Hepatocyte (in vitro differentiated cells): Measurements from ENCODE around the gene ARL6IP4. TPM values are rescaled to one million over a fixed set of nuclear protein-coding genes. Genes with fewer than 3 reads are reported as not detected.

Experiments
- DNase-seq: peaks from one replicate; pipeline ENCODE4 v3.0.0-alpha.2; 2016; ENCODE audit warnings: low spot score
- H2AFZ ChIP-seq: fragments of 200-600 bp; sonication (generic); 2 replicates; pipeline ENCODE4 v1.6.0; 2016; ENCODE audit warnings: antibody characterized with exemption, mild to moderate bottlenecking
- H3K27ac ChIP-seq: fragments of 200-600 bp; sonication (generic); 2 replicates; pipeline ENCODE4 v1.5.1; 2016; ENCODE audit warnings: mild to moderate bottlenecking
- H3K27me3 ChIP-seq: fragments of 200-600 bp; sonication (generic); 2 replicates; pipeline ENCODE4 v1.6.1; 2016
- H3K36me3 ChIP-seq: fragments of 200-600 bp; sonication (generic); replicated peaks from 2 replicates; pipeline ENCODE4 v1.5.1; 2016; ENCODE audit warnings: low read depth; ENCODE audit not compliant: insufficient read depth
- H3K4me1 ChIP-seq: fragments of 200-600 bp; sonication (generic); 2 replicates; pipeline ENCODE4 v1.5.1; 2016; ENCODE audit warnings: mild to moderate bottlenecking, moderate library complexity; ENCODE audit not compliant: insufficient read depth
- H3K4me2 ChIP-seq: fragments of 200-600 bp; sonication (generic); 2 replicates; pipeline ENCODE4 v1.6.0; 2016
- H3K4me3 ChIP-seq: fragments of 200-600 bp; sonication (generic); 2 replicates; pipeline ENCODE4 v1.5.1; 2016; ENCODE audit warnings: mild to moderate bottlenecking
- H3K79me2 ChIP-seq: fragments of 200-600 bp; sonication (generic); 2 replicates; pipeline ENCODE4 v1.6.0; 2017; ENCODE audit warnings: mild to moderate bottlenecking
- H3K9me2 ChIP-seq: fragments of 200-600 bp; sonication (generic); replicated peaks from 2 replicates; pipeline ENCODE4 v1.6.0; 2017; ENCODE audit warnings: mild to moderate bottlenecking; ENCODE audit not compliant: insufficient read depth
- H3K9me3 ChIP-seq: fragments of 200-600 bp; sonication (generic); 2 replicates; pipeline ENCODE4 v1.5.1; 2016; ENCODE audit warnings: low read depth, mild to moderate bottlenecking
- H4K20me1 ChIP-seq: fragments of 200-600 bp; sonication (generic); 2 replicates; pipeline ENCODE4 v1.6.0; 2016; ENCODE audit warnings: mild to moderate bottlenecking; ENCODE audit not compliant: insufficient read depth, poor library complexity, severe bottlenecking
- CTCF ChIP-seq: fragments of 200-600 bp; sonication (generic); IDR thresholded peaks from 2 replicates; pipeline ENCODE4 v1.5.1; 2016; ENCODE audit warnings: antibody characterized with exemption, mild to moderate bottlenecking; ENCODE audit not compliant: poor library complexity
- EZH2 ChIP-seq: fragments of 200-600 bp; sonication (generic); IDR thresholded peaks from 2 replicates; pipeline ENCODE4 v1.6.1; 2016; ENCODE audit warnings: antibody characterized with exemption, mild to moderate bottlenecking, borderline replicate concordance
- EZH2phosphoT487 ChIP-seq: fragments of 200-600 bp; sonication (generic); IDR thresholded peaks from one replicate; pipeline ENCODE4 v1.6.1; 2018; ENCODE audit warnings: antibody characterized with exemption, mild to moderate bottlenecking, low read depth, moderate library complexity; ENCODE audit not compliant: unreplicated experiment, severe bottlenecking
- WGBS: methylation state at CpG from one replicate; pipeline ENCODE4 v1.1.6; 2016; ENCODE audit warnings: low lambda C conversion rate; ENCODE audit errors: missing lambda C conversion rate; 5-methylcytosine and 5-hydroxymethylcytosine counted together
- polyA plus RNA-seq: library from polyadenylated mRNA; unstranded; fragments of >200 nt; fragmentation: Nextera tagmentation; extraction: Ambion mirVana; gene quantifications from 2 replicates; pipeline ENCODE4 v1.2.1, GENCODE V29; 2016
- total RNA-seq: library from RNA; depleted of rRNA; stranded (reverse); fragments of >200 nt; gene quantifications from 2 replicates; pipeline ENCODE4 v1.2.3, GENCODE V29; 2014

Gene ARL6IP4
- total and polyA plus RNA-seq, 2 experiments from 2014 or later = 138 to 248 TPM

- no peak for DNase-seq
- no peak overlapping the region for H3K4me3 ChIP-seq
- H4K20me1 ChIP-seq = no peaks in the 10 kb centered on the region
- WGBS = 94% methylated on average over 15 of the region's 15 CpGs
- no peaks in the 10 kb centered on the region for H3K27me3 ChIP-seq
- H3K4me1 ChIP-seq = peaks cover 25% of the 10 kb centered on the region
- no peaks in the 10 kb centered on the region for H3K9me2 ChIP-seq
- peaks cover 60% of the 10 kb centered on the region for H3K79me2 ChIP-seq
- no peaks in the 10 kb centered on the region for H3K9me3 ChIP-seq
- H3K27ac ChIP-seq = no peak overlapping the region
- TF ChIP-seq EZH2phosphoT487 = no peak
- TF ChIP-seq EZH2 = no peak
- TF ChIP-seq CTCF = no peak
- H3K36me3 ChIP-seq = no peaks in the 10 kb centered on the region
- no peak overlapping the region for H2AFZ ChIP-seq
- peak overlapping the region; percentile 87 for H3K4me2 ChIP-seq
These were observed 3.9 kb upstream of the ARL6IP4 start for GRCh38 chr12:122976648-122976975.

GRCh38 chr12:122977153-122977552, 3.3 kb upstream of the ARL6IP4 start:
- 96% methylated on average over 6 of the region's 6 CpGs for WGBS
- Histone ChIP-seq H3K4me1 (peaks cover 31% of the 10 kb centered on the region), H3K9me2 (no peaks in the 10 kb centered on the region), H2AFZ (no peak overlapping the region), H4K20me1 (no peaks in the 10 kb centered on the region), H3K4me3 (no peak overlapping the region), H3K79me2 (peaks cover 65% of the 10 kb centered on the region), H3K36me3 (no peaks in the 10 kb centered on the region), H3K4me2 (no peak overlapping the region), H3K27ac (no peak overlapping the region), H3K27me3 (no peaks in the 10 kb centered on the region), H3K9me3 (no peaks in the 10 kb centered on the region)
- TF ChIP-seq CTCF (no peak), EZH2phosphoT487 (no peak), EZH2 (no peak)
- DNase-seq = no peak

- Histone ChIP-seq H4K20me1 (no peaks in the 10 kb centered on the region), H3K4me1 (peaks cover 33% of the 10 kb centered on the region), H2AFZ (no peak overlapping the region), H3K4me2 (no peak overlapping the region), H3K36me3 (no peaks in the 10 kb centered on the region), H3K9me2 (no peaks in the 10 kb centered on the region), H3K9me3 (no peaks in the 10 kb centered on the region), H3K4me3 (no peak overlapping the region), H3K79me2 (peaks cover 70% of the 10 kb centered on the region), H3K27ac (no peak overlapping the region), H3K27me3 (no peaks in the 10 kb centered on the region)
- no peak for DNase-seq
- TF ChIP-seq EZH2phosphoT487 = no peak
- no peak for TF ChIP-seq CTCF
- no peak for TF ChIP-seq EZH2
- 95% methylated on average over 9 of the region's 9 CpGs for WGBS
These were observed 2.7 kb upstream of the ARL6IP4 start for GRCh38 chr12:122977655-122978392.

GRCh38 chr12:122978507-122978955, 1.9 kb upstream of the ARL6IP4 start:
- peaks cover 32% of the 10 kb centered on the region for H3K4me1 ChIP-seq
- no peaks in the 10 kb centered on the region for H3K9me2 ChIP-seq
- TF ChIP-seq EZH2phosphoT487 (no peak), EZH2 (no peak), CTCF (no peak)

More at GRCh38 chr12:122978507-122978955, 1.9 kb upstream of the ARL6IP4 start:
- Histone ChIP-seq H3K4me3 (no peak overlapping the region), H2AFZ (no peak overlapping the region), H3K36me3 (no peaks in the 10 kb centered on the region), H3K27ac (no peak overlapping the region), H3K4me2 (peak overlapping the region; percentile 97), H3K9me3 (no peaks in the 10 kb centered on the region), H3K27me3 (no peaks in the 10 kb centered on the region), H3K79me2 (peaks cover 70% of the 10 kb centered on the region), H4K20me1 (no peaks in the 10 kb centered on the region)
- no peak for DNase-seq
- 95% methylated on average over 19 of the region's 21 CpGs for WGBS
